ENCODE results near the gene DIS3L2.

- TF ChIP-seq SIN3A (IDR thresholded peaks at IDR 0.05; ENCODE audit: borderline replicate concordance, insufficient read depth, low read length) (no peak), POLR2AphosphoS5 (IDR thresholded peaks at IDR 0.05; ENCODE audit: low read depth, low read length) (no peak)
Measured at GRCh38 chr2:231966886-231967285, 5.4 kb downstream of the DIS3L2 start.

All from PFSK-1 (cell line).